GM19025 (cell line): ENCODE measurements around the gene POLR1E.

Experiments used
- ATAC-seq: cut with Tn5 transposase; IDR thresholded peaks from one replicate; pipeline ENCODE4 v1.9.1; 2021; ENCODE audit warnings: mild to moderate bottlenecking, low read depth, moderate library complexity; ENCODE audit not compliant: unreplicated experiment

POLR1E gene

DNA sequence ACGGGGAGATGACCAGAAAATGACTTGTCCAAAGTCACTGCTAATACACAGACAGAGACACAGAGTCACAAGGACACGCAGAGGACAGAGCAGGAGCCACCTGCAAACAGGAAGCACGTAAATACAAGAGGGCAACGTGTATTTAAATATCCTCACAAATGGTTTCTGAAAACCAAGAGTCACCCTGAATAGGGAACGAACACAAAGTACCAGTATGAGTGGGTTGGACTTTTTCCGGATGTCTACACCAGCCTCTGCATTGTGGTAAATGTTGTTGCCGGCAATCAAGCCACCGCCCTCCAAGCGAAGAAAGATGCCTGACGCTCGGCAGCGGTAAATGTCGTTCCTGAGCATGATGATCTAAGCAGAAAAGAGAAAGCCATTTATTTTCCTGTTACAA is 46.0 kb downstream of the POLR1E start:
- no peak for ATAC-seq

- no peak for ATAC-seq
Observed at GRCh38 chr9:37534412-37534811, 48.7 kb downstream of the POLR1E start.

- no peak for ATAC-seq
Observed at GRCh38 chr9:37534901-37535300, 49.2 kb downstream of the POLR1E start.

DNA sequence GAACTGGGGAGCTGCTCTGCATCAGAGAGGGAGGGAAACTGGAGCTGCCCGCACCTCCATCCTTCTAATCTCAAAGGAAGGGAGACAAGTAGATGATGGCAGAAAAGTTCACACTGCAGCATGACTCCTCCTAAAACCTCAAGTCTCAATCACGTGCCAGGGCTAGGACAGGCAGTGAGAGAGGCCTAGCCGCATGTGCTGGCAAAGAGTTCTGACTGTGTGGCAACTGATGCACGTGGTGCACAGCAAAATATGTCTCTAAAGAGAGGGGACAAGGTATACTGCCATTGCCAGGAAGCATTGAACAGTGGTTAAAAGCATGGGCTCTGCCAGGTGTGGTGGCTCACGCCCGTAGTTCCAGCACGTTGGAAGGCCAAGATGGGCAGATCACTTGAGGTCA is 52.4 kb downstream of the POLR1E start:
- no peak for ATAC-seq

DNA sequence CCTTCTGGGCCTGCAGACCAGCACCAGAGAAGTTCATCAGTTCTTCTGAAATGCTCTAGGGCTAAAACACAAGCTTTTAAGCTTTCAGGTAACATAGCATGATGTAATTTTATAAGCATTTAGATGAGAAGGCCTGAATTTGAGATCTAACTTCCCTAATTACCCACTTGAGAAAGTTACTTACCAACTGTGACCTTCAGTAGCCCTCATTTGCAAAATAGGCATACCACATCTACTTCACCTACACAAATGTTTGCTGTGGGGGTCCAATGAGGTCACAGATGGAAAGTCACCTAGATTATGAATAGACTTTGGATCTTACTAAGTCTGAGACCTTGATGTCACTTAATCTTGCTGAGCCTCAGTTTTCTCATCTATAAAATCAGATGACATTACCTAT is 53.9 kb downstream of the POLR1E start:
- no peak for ATAC-seq

DNA sequence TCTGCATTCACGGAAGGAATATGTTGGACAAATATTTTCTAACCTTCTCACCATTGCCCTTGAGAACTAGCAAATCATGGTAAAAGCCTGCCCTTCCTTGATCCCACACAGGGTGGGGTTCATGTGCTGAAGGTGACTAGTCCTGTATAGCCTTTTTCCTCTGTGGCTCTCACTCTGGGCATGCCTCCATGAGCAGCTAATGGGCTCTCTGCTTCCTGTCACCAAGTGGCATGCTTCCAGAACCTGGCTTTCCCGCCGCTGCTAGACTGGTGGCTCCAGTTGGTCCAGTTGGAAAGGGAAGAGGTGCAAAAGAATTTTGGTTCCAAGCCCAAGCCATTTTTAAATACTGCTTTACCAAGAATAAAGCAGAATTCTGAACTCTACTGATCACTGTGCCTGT is 54.9 kb downstream of the POLR1E start:
- ATAC-seq = no peak

DNA sequence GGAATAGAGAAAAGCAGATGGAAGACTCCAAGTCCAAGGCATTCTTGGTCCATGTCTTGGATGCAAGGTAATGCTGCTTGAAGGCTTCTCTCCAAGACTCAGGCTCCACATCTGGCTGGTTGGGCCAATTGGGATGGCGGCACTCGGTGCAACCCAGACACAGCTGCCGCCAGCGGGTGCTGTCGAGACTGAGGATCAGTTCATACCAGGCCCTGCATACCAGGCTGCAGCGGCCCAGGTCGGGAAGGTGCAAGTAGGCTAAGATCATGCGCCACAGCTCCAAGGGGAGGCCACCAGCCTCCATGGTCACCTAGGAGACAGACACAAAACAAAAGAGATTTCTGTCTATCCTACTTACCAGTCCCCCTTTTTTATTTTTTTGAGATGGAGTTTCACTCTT is 55.7 kb downstream of the POLR1E start:
- no peak for ATAC-seq

DNA sequence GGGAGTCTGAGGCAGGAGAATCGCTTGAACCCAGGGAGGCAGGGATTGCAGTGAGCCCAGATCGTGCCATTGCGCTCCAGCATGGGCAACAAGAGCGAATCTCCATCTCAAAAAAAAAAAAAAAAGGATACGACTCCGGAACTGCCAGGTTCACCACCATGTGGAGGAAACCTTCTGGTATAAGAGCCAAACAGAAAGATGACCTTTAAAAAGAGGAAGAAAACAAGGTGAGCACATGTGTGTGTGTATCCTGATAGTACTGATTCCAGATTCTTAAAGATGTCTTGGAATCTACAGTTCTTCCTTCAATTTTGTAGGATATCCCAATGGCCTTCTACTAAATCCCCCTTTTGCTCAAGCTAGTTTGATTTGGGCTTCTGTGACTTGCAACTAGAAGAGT is 56.7 kb downstream of the POLR1E start:
- ATAC-seq = no peak

DNA sequence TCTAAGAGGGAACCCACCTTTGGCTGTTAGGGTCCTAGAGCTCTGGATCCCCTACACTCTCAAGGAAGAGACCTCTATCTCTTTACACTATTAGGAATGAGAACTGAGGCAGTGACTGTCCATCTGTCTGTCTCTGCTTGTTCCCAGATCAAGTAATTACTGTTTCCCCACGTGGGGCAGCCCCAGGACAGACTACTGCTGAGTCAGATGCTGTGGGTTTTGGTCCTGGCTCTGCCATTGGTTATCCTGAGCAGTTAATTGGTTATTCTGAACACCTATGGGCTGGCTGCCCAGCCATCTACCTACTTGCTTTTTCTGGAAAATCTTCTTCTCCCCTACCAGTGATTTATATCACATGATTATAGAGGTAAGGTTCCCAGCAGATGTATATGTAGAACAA is 57.1 kb downstream of the POLR1E start:
- ATAC-seq = no peak

- no peak for ATAC-seq
Observed at GRCh38 chr9:37543468-37543867, 57.7 kb downstream of the POLR1E start.

- no peak for ATAC-seq
Observed at GRCh38 chr9:37547328-37547878, 61.7 kb downstream of the POLR1E start.

GRCh38 chr9:37549527-37549926 is 63.8 kb downstream of the POLR1E start:
- no peak for ATAC-seq

GRCh38 chr9:37550781-37551180 is 65.0 kb downstream of the POLR1E start:
- no peak for ATAC-seq

GRCh38 chr9:37551468-37551867 is 65.7 kb downstream of the POLR1E start:
- ATAC-seq = no peak

DNA sequence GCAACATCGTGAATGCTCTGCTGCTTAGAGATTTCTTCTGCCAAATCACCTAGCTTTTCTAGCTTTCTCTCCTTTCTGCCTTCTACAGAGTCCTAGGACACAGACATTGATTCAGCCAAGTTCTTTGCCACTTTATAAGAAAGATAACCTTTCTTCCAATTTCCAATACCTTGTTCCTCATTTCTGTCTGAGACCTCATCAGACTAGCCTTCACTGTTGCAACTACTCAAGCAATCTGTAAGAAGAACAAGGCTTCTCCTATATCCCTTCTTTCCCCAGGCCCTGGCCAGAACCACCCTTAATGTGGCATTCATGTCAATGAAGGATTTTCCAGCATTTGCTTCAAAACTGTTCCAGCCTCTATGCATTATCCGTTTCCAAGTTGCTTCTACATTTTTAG is 66.1 kb downstream of the POLR1E start:
- ATAC-seq = no peak
